ENCODE data around the gene GCG.

Gene GCG

DNA sequence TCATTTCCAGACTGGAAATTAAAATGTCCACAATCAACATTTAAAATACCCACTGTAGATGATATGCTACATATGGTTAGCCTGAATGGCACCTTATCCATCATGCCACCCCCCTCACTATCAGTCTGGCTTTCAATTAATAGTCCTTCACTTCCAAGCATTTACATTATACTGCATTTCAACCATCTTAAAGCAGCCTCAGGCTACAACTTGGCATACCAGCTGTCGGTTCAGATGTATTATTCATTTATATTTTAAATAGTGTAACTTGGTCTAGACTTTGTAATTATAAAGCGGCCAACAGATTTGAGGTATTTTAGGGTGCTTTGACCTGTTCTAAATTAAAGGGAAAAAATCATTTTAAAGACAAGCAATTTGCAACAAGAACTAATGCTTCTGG, 2.6 kb downstream of the GCG start:
- DNase-seq (ENCODE audit: low spot score) = no peak

DNA sequence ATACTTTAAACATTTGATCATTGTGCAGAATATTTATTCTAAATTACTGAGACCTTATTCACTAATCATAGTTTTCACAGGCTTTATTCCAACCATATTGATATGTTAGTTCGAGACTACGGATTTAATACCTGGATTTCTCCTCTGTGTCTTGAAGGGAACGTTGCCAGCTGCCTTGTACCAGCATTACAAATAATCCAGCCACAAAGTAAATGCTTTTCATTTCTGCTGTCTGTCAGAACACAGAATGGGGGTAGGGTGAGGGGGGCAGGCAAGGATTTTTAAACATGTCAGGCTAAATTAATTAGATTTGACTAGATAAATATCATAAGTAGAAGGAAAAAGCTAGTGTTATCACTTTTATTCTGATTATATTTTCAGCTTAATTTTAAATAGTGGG, 3.1 kb downstream of the GCG start:
- no peak for DNase-seq (ENCODE audit: low spot score)

GRCh38 chr2:162143969-162144368, 8.1 kb downstream of the GCG start:
- DNase-seq (ENCODE audit: low spot score) = no peak

- no peak for DNase-seq (ENCODE audit: low spot score)
Measured at GRCh38 chr2:162138310-162138709, 13.7 kb downstream of the GCG start.

GRCh38 chr2:162127422-162127821, 24.6 kb downstream of the GCG start:
- no peak for DNase-seq (ENCODE audit: low spot score)

GRCh38 chr2:162126527-162126926, 25.5 kb downstream of the GCG start:
- no peak for DNase-seq (ENCODE audit: low spot score)

DNA sequence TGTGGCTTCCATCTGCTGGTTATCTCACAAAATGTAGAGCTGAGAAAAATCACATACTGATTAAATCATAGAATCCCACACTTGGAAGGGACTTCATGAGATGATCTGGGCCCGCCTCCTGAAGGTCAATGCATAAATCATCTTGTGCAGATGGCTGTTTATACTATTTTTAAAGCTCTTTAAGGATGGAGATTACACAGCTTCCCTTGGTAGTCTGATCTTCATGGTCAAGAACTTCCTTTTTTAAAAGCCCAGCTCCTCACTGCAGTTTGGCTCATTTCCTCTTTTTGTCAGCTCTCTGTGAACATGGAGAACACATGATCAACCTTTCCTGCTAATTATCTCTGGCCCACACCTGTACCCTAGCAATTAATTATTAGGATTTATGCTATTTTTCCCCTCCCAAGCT, 25.9 kb downstream of the GCG start:
- no peak for DNase-seq (ENCODE audit: low spot score)

- DNase-seq (ENCODE audit: low spot score) = no peak
Measured at GRCh38 chr2:162125138-162125537, 26.9 kb downstream of the GCG start.

DNA sequence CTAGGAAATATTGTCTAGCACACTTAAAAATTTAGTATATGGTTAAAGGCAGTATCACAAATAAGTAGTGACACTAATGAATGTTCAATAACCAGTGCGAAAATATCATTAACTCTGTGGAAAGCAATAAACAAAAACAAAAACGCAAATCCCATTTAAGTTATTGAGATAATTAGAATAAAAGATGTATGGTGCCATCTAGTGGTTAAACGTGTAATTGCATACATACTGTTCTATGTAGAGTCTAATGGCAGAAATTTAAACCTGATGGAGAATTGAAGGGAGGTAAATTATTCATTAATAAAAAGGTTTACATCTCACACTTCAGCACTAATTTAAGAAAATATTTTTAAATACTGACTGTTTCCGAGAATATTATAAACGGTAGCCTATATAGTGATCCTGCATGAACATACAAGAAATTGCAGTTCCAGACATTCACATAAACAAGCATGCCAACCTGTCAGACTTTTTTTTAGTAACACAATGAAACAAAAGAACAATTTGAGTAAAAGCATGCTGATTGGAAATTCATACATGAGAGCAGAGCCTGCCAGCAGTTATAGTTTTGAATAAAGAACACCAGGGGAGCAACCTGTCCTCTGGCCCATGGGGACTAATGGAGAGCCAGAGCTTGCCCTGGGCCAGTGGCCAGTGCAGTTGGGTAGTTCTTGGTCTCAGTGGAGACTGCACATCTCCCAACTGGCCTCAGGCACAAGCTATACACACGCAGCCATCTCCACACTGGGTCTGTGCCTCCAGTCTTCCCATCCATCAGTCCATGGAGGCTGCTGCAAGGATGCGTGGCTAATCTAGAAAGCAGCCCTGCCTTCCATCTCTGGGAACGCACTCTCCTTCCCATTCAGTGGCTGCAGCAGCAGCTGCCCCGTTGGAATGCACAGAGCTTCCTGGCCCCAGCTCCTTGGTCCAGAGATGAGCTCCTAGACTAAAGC, 28.0 kb downstream of the GCG start:
- DNase-seq (ENCODE audit: low spot score) = peak; percentile 68

- peak; percentile 89 for DNase-seq (ENCODE audit: low spot score)
Measured at GRCh38 chr2:162118166-162119031, 33.6 kb downstream of the GCG start.

DNA sequence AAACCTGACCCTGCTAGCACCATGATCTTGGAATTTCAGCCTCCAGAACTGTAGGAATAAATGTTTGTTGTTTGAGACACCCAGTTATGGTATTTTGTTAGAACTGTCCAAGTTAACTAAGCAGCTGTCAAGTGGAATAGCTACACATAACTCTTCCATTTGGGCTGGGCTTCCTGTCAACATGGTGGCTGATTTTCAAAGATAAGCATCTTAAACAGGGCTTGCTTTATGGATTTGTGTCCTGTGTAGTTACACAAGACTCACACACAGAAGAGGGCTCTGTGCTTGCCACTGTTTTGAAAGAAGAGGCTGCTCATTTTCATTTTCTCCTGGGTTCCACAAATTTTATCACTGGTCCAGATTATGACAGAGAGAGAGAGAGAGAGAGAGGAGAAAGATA, 35.7 kb downstream of the GCG start:
- no peak for DNase-seq (ENCODE audit: low spot score)

GRCh38 chr2:162115076-162115475, 37.0 kb downstream of the GCG start:
- no peak for DNase-seq (ENCODE audit: low spot score)

DNA sequence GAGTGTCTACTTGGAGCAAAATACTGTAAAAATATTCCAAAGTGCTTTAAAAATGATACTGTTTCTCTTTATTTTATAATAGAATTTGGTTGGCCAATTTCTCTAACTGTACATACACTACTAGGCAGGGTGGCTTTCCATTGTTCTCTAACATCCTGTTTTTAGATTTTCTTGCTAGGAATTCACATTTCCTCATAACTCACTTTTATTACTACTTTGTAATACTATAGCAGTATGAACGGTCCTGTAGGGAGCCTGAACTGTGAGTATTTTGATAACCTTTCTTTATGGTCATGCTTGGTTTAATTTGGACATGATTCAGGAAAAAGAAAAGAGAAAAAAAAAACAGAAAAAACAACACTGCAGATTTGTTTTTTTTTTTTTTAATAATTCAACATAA, 37.8 kb downstream of the GCG start:
- DNase-seq (ENCODE audit: low spot score) = no peak

DNA sequence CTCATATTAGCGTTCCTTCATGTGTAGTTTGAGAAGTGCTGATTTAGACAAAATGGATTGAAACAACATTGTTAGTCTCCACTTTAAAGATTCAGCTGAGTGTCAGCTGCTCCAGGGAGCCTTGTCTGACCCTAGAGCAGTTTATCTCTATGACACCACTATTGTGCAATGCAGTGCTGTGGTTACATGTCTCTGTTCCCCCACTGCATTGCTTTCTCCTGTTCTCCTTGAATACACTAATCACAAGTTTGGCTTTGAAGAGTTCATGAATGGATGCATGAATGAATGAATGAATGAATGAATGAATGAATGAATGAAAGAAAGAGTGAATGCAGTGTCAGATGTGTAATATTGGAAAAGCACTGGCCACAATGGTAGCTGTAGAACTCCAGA, 38.3 kb downstream of the GCG start:
- DNase-seq (ENCODE audit: low spot score) = no peak

DNA sequence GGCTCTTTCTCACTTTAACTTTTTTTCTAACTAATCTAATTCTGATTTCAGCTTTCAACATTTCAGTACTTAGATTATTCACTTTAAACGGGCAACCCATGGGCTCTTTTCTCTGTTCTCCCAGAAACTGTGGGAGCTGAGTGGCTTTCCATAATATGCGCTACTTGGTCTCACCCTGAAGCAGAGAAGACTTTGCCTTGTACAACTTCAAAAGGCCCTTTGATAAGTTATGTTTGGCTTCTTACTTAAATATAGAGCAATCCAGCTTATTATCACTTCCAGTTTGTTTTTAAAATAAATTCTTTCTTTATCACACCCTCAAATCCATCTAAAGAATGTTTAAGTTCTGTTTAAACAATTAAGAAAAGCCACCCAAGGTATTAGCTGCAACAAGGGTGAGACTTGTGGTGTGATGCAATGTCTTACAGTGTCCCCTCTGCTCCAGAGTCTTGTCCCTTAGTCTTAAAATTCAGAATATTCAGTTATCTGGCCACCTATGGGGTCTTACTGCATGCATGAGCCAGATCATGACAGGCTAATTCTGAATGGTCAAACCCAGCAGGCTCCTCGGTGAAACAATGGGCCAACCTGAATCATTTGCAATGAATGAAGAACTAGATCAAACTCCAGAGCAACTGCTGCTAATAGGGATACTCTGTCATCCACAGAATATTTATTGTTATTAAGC, 38.8 kb downstream of the GCG start:
- DNase-seq (ENCODE audit: low spot score) = no peak

DNA sequence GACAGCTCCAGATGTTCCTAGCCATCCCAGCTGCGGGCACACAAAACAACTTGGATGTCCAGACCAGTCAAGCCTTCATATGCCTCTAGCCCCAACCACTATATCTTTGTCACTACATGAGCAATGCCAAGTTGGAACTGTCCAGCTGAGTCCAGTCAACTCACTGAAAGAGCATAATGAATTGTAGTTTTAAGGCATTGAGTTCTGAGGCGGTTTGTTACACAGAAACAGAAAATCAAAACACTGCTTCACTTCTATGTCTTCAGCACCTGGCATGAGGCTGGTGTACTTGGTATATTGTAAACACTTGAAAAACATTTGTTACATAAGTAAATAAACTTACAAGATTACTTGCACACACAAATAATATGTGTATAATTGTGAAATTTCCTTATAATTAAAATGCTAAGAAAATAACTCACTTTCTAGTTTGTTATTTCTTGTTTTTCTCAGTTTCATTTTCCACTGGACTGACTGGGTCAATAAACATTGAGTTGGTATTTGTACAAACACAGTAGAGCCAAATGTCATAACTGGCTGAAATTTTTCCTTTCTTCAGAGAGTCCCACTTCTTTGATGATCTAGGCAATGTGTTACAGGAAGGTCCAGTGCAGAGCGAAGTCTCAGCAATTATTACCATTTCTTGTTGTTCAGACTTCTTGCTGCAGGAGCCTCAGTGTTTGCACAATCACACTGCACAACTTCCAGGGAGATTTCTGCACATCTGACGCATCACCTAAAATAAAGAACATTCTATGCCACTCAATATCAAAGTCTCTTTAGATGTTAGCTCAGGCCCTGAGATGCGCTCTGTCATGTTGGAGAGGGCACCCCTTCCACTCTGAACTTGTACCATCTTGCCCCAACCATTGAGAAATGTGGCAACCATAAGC, 39.8 kb downstream of the GCG start:
- DNase-seq (ENCODE audit: low spot score) = no peak

GRCh38 chr2:162107361-162107901, 44.6 kb downstream of the GCG start:
- no peak for DNase-seq (ENCODE audit: low spot score)

GRCh38 chr2:162106746-162107145, 45.3 kb downstream of the GCG start:
- DNase-seq (ENCODE audit: low spot score) = no peak

DNA sequence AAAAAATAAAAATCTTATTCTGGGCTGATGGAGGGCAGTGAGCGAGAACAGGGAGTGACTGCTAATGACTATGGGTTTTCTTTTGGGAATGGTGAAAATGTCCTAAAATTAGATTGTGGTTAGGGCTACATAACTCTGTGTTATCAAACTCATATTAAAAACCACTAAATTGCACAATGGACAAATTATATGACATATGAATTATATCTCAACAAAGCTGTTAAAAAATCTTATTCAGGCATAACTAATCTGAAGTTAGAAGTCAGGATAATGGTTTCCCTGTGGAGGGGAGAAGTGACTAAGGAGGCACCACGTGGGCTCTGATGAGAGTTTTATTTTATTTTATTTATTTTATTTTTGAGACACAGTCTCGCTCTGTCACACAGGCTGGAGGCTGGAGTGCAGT, 45.9 kb downstream of the GCG start:
- no peak for DNase-seq (ENCODE audit: low spot score)

DNA sequence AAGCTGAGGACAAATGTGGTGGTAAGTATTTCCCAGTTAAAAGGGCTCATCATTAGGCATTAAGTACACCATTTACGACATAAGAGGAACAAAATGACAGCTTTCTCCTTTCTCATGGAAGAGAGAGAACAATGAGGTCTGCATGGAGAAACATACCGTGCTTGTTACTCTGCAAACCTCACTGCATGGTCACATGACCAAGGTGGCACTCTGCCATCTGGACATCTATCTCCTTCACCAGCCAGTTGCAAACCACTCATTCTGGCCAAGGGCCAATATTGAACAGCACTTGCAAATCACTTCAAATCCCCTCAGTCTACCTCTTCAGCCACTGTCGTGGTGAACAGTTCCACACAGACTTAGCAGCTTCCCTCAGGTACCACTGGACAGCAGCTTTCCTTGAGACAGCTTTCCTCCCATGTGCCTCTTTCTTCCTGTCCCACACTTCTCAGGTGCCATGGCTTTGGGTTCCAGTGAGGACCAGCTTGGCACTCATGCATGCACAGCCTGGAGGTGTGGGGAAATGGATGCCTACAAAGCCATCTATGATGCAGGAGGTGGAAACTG, 48.5 kb downstream of the GCG start:
- DNase-seq (ENCODE audit: low spot score) = no peak

GRCh38 chr2:162100579-162100978, 51.5 kb downstream of the GCG start:
- DNase-seq (ENCODE audit: low spot score) = no peak

Measured in cerebellar cortex (tissue), 1 donor.